ENCODE results near the gene SIPA1L3. TPM values are rescaled to one million over a fixed set of nuclear protein-coding genes. Genes with fewer than 3 reads are reported as not detected.

SIPA1L3 gene
- total and polyA plus RNA-seq, 9 of the 15 experiments (the other 6 are each of a cell fraction or from before 2014, with no cell fraction given): 0.01 to 6.1 (median 2.5) TPM

DNA sequence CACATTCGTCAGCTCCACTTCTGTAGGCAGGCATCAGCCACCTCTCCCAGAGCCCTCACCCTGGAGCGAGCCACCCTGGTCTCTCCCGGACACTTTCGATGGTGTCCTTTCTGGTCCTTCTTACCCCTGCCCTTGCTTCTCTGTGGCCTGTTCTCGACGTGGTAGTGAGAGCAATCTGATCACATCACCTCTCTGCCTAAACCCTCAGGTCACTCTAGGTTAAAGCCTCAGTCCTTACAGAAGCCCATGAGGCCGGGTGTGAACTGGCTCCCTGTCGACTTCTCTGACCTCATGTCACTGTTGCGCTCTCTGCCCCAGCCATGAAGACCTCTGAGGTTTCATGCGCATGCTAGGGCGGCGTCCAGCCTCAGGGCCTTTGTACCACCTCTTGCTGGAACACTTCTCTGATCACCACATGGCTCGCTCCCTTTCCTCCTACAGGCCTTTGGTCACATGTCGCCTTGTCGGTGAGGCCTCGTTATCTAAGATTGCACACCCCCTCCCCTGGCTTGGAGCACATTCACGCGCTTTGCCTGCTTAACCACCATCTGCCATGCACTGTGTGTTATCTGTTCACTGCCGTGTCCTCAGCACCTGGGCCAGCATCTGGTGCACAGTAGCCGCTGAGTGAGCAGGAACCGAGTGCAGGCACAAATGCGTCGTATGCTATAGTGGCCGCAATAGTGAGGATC lies 215.5 kb downstream of the SIPA1L3 start (continued):
- TF ChIP-seq, protein P1, sequence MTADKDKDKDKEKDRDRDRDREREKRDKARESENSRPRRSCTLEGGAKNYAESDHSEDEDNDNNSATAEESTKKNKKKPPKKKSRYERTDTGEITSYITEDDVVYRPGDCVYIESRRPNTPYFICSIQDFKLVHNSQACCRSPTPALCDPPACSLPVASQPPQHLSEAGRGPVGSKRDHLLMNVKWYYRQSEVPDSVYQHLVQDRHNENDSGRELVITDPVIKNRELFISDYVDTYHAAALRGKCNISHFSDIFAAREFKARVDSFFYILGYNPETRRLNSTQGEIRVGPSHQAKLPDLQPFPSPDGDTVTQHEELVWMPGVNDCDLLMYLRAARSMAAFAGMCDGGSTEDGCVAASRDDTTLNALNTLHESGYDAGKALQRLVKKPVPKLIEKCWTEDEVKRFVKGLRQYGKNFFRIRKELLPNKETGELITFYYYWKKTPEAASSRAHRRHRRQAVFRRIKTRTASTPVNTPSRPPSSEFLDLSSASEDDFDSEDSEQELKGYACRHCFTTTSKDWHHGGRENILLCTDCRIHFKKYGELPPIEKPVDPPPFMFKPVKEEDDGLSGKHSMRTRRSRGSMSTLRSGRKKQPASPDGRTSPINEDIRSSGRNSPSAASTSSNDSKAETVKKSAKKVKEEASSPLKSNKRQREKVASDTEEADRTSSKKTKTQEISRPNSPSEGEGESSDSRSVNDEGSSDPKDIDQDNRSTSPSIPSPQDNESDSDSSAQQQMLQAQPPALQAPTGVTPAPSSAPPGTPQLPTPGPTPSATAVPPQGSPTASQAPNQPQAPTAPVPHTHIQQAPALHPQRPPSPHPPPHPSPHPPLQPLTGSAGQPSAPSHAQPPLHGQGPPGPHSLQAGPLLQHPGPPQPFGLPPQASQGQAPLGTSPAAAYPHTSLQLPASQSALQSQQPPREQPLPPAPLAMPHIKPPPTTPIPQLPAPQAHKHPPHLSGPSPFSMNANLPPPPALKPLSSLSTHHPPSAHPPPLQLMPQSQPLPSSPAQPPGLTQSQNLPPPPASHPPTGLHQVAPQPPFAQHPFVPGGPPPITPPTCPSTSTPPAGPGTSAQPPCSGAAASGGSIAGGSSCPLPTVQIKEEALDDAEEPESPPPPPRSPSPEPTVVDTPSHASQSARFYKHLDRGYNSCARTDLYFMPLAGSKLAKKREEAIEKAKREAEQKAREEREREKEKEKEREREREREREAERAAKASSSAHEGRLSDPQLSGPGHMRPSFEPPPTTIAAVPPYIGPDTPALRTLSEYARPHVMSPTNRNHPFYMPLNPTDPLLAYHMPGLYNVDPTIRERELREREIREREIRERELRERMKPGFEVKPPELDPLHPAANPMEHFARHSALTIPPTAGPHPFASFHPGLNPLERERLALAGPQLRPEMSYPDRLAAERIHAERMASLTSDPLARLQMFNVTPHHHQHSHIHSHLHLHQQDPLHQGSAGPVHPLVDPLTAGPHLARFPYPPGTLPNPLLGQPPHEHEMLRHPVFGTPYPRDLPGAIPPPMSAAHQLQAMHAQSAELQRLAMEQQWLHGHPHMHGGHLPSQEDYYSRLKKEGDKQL (CRISPR knock-in tag; IDR thresholded peaks at IDR 0.05; ENCODE audit: borderline replicate concordance): peak; percentile 91; the same call in 1 of the 2 replicates
- TF ChIP-seq DPF2 (IDR thresholded peaks at IDR 0.05) (peak; percentile 91), E2F3 (CRISPR knock-in tag; IDR thresholded peaks at IDR 0.05) (no peak), PTBP1 (IDR thresholded peaks at IDR 0.05; ENCODE audit: low read depth, low read length) (peak; percentile 75; the same call in 1 of the 2 replicates), CHCHD3 (CRISPR knock-in tag; IDR thresholded peaks at IDR 0.05) (no peak), TAF9B (IDR thresholded peaks at IDR 0.05; ENCODE audit: partially characterized antibody) (peak; percentile 23), LEF1 (IDR thresholded peaks at IDR 0.05) (0 out of 2 replicates have a peak, but pooled peaks have one; percentile 56), EZH2 (IDR thresholded peaks at IDR 0.05; ENCODE audit: borderline replicate concordance, low read depth, low read length) (no peak), NCOA6 (IDR thresholded peaks at IDR 0.05) (no peak), HNRNPL (IDR thresholded peaks at IDR 0.05; ENCODE audit: low read depth, low read length) (no peak), MAFG (tag; conservative IDR thresholded peaks at IDR 0.05) (peak; percentile 17; the same call in 1 of the 2 replicates), SAFB (IDR thresholded peaks at IDR 0.05; ENCODE audit: borderline replicate concordance, low read depth, low read length) (no peak)
- TF ChIP-seq, protein P2, sequence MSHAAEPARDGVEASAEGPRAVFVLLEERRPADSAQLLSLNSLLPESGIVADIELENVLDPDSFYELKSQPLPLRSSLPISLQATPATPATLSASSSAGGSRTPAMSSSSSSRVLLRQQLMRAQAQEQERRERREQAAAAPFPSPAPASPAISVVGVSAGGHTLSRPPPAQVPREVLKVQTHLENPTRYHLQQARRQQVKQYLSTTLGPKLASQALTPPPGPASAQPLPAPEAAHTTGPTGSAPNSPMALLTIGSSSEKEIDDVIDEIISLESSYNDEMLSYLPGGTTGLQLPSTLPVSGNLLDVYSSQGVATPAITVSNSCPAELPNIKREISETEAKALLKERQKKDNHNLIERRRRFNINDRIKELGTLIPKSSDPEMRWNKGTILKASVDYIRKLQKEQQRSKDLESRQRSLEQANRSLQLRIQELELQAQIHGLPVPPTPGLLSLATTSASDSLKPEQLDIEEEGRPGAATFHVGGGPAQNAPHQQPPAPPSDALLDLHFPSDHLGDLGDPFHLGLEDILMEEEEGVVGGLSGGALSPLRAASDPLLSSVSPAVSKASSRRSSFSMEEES (CRISPR knock-in tag; IDR thresholded peaks at IDR 0.05): no peak; the same call in 1 of the 2 replicates
- TF ChIP-seq, protein P3, sequence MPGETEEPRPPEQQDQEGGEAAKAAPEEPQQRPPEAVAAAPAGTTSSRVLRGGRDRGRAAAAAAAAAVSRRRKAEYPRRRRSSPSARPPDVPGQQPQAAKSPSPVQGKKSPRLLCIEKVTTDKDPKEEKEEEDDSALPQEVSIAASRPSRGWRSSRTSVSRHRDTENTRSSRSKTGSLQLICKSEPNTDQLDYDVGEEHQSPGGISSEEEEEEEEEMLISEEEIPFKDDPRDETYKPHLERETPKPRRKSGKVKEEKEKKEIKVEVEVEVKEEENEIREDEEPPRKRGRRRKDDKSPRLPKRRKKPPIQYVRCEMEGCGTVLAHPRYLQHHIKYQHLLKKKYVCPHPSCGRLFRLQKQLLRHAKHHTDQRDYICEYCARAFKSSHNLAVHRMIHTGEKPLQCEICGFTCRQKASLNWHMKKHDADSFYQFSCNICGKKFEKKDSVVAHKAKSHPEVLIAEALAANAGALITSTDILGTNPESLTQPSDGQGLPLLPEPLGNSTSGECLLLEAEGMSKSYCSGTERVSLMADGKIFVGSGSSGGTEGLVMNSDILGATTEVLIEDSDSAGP (CRISPR knock-in tag; IDR thresholded peaks at IDR 0.05): no peak
- TF ChIP-seq, protein P4, sequence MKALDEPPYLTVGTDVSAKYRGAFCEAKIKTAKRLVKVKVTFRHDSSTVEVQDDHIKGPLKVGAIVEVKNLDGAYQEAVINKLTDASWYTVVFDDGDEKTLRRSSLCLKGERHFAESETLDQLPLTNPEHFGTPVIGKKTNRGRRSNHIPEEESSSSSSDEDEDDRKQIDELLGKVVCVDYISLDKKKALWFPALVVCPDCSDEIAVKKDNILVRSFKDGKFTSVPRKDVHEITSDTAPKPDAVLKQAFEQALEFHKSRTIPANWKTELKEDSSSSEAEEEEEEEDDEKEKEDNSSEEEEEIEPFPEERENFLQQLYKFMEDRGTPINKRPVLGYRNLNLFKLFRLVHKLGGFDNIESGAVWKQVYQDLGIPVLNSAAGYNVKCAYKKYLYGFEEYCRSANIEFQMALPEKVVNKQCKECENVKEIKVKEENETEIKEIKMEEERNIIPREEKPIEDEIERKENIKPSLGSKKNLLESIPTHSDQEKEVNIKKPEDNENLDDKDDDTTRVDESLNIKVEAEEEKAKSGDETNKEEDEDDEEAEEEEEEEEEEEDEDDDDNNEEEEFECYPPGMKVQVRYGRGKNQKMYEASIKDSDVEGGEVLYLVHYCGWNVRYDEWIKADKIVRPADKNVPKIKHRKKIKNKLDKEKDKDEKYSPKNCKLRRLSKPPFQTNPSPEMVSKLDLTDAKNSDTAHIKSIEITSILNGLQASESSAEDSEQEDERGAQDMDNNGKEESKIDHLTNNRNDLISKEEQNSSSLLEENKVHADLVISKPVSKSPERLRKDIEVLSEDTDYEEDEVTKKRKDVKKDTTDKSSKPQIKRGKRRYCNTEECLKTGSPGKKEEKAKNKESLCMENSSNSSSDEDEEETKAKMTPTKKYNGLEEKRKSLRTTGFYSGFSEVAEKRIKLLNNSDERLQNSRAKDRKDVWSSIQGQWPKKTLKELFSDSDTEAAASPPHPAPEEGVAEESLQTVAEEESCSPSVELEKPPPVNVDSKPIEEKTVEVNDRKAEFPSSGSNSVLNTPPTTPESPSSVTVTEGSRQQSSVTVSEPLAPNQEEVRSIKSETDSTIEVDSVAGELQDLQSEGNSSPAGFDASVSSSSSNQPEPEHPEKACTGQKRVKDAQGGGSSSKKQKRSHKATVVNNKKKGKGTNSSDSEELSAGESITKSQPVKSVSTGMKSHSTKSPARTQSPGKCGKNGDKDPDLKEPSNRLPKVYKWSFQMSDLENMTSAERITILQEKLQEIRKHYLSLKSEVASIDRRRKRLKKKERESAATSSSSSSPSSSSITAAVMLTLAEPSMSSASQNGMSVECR (CRISPR knock-in tag; IDR thresholded peaks at IDR 0.05): no peak

All from K562 (cell line).